Smooth muscle cell (in vitro differentiated cells): ENCODE results near the gene MMP15. TPM values are rescaled to one million over a fixed set of nuclear protein-coding genes. Genes with fewer than 3 reads are reported as not detected.
"Not testable (repeated sequence)": the region's sequence is repeated elsewhere in the genome, so short reads cannot be mapped to it uniquely, and the experiment has no call there.

Experiments used
- DNase-seq: peaks from one replicate; lab custom pipeline; 2025; ENCODE audit not compliant: unreplicated experiment; lab: John Stamatoyannopoulos, UW
- H2AFZ ChIP-seq: fragments of 200-600 bp; sonication (generic); 2 replicates; pipeline ENCODE4 v1.6.0; 2016; ENCODE audit warnings: antibody characterized with exemption, low read depth, mild to moderate bottlenecking
- H3F3A ChIP-seq: fragments of 200-600 bp; sonication (generic); 2 replicates; pipeline ENCODE4 v1.6.0; 2017; ENCODE audit warnings: antibody characterized with exemption, low read depth
- H3K27ac ChIP-seq: fragments of 200-600 bp; sonication (generic); 2 replicates; pipeline ENCODE4 v1.5.1; 2016; ENCODE audit warnings: low read depth, mild to moderate bottlenecking
- H3K27me3 ChIP-seq: fragments of 200-600 bp; sonication (generic); 2 replicates; pipeline ENCODE4 v1.6.1; 2016; ENCODE audit warnings: low read depth, mild to moderate bottlenecking
- H3K36me3 ChIP-seq: fragments of 200-600 bp; sonication (generic); 2 replicates; pipeline ENCODE4 v1.5.1; 2016; ENCODE audit warnings: low read depth
- H3K4me1 ChIP-seq: fragments of 200-600 bp; sonication (generic); 2 replicates; pipeline ENCODE4 v1.5.1; 2016; ENCODE audit warnings: low read depth
- H3K4me2 ChIP-seq: fragments of 200-600 bp; sonication (generic); 2 replicates; pipeline ENCODE4 v1.6.0; 2016; ENCODE audit warnings: mild to moderate bottlenecking
- H3K4me3 ChIP-seq: fragments of 200-600 bp; sonication (generic); 2 replicates; pipeline ENCODE4 v1.5.1; 2016; ENCODE audit warnings: mild to moderate bottlenecking
- H3K79me2 ChIP-seq: fragments of 200-600 bp; sonication (generic); 2 replicates; pipeline ENCODE4 v1.6.0; 2016; ENCODE audit warnings: low read depth, mild to moderate bottlenecking
- H3K9ac ChIP-seq: fragments of 200-600 bp; sonication (generic); 2 replicates; pipeline ENCODE4 v1.6.0; 2016; ENCODE audit warnings: low read depth
- H3K9me3 ChIP-seq: fragments of 200-600 bp; sonication (generic); replicated peaks from 2 replicates; pipeline ENCODE4 v1.5.1; 2016; ENCODE audit warnings: low read depth
- H4K20me1 ChIP-seq: fragments of 200-600 bp; sonication (generic); 2 replicates; pipeline ENCODE4 v1.6.0; 2016; ENCODE audit warnings: low read depth
- WGBS: methylation state at CpG from one replicate; pipeline ENCODE4 v1.1.7; 2016; ENCODE audit warnings: low lambda C conversion rate; 5-methylcytosine and 5-hydroxymethylcytosine counted together
- polyA plus RNA-seq: library from polyadenylated mRNA; unstranded; fragments of >200 nt; fragmentation: Nextera tagmentation; extraction: Ambion mirVana; gene quantifications from 2 replicates; pipeline ENCODE4 v1.2.1, GENCODE V29; 2016
- total RNA-seq: library from RNA; depleted of rRNA; stranded (reverse); fragments of >200 nt; gene quantifications from 2 replicates; pipeline ENCODE4 v1.2.3, GENCODE V29; 2014
- TF ChIP-seq, protein P1 (sequence below): fragments of 200-600 bp; sonication (generic); IDR thresholded peaks from 2 replicates; pipeline ENCODE4 v1.5.1; 2017; ENCODE audit warnings: borderline replicate concordance, mild to moderate bottlenecking, antibody characterized with exemption; ENCODE audit not compliant: insufficient read depth, poor library complexity, severe bottlenecking

MMP15 gene
- total and polyA plus RNA-seq, 2 experiments from 2014 or later, result 2.3 to 5.2 TPM

DNA sequence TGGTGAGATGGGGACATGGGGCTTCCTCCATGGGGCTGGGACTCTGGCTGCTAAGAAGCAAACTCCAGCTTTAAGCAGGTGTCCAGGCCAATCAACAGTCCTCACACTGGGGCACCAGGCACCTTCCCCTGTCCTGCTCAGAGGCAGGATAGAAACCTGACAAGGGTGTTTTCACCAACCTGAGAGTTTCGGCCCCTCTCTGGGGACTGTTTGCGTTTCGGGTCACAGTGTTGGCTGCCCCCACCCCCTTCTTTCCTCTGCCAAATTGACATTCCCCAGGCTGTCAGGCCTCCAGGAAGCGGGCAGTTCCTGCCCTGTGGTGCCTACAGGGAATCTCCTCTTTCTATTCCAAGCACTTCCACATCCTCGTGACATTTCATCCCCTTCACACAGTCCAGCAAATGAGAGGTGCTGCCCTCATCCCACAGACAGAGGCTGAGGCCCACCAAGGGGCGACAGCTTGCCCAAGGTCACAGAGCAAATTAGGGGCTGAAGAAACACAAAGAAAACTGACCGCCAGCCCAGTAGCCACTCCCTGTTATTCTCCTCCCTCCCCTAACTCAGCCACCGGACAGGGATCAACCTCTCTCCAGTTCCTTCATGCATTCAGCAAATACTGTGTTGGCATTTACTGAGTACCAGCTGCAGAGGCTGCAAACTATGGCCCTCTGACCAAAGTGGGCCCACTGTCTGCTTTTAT, 38.0 kb downstream of the MMP15 start:
- Histone ChIP-seq H3K4me2 (no peak overlapping the region), H3K79me2 (no peaks in the 10 kb centered on the region), H3F3A (no peaks in the 10 kb centered on the region), H3K27me3 (no peaks in the 10 kb centered on the region), H3K36me3 (no peaks in the 10 kb centered on the region), H2AFZ (no peak overlapping the region), H3K27ac (no peak overlapping the region), H3K4me1 (no peaks in the 10 kb centered on the region), H3K9ac (no peak overlapping the region), H4K20me1 (no peaks in the 10 kb centered on the region), H3K4me3 (no peak overlapping the region), H3K9me3 (no peaks in the 10 kb centered on the region)
- DNase-seq, result no peak
- TF ChIP-seq, protein P1, sequence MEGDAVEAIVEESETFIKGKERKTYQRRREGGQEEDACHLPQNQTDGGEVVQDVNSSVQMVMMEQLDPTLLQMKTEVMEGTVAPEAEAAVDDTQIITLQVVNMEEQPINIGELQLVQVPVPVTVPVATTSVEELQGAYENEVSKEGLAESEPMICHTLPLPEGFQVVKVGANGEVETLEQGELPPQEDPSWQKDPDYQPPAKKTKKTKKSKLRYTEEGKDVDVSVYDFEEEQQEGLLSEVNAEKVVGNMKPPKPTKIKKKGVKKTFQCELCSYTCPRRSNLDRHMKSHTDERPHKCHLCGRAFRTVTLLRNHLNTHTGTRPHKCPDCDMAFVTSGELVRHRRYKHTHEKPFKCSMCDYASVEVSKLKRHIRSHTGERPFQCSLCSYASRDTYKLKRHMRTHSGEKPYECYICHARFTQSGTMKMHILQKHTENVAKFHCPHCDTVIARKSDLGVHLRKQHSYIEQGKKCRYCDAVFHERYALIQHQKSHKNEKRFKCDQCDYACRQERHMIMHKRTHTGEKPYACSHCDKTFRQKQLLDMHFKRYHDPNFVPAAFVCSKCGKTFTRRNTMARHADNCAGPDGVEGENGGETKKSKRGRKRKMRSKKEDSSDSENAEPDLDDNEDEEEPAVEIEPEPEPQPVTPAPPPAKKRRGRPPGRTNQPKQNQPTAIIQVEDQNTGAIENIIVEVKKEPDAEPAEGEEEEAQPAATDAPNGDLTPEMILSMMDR, result no peak
- 64% methylated on average over 8 of the region's 8 CpGs for WGBS

DNA sequence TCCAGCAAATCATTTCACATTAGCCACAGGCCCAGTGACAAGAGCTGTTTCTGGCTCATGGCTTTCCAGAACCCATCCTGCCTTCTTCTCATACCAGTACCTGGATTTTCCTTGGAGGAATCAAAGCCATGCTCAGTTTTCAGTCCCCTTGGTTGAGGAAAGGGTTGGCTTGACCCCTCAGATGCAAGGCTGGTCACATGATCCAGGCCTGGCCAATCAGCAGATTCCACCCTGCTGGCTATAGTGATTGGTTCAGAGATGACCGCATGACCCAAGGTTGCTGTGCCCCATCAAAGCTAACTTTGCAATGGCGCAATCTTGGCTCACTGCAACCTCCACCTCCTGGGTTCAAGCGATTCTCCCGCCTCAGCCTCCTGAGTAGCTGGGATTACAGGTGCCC, 45.0 kb downstream of the MMP15 start:
- H2AFZ ChIP-seq, result no peak overlapping the region
- H3K9ac ChIP-seq, result no peak overlapping the region
- no peak overlapping the region for H3K27ac ChIP-seq
- TF ChIP-seq, protein P1, result no peak
- H3F3A ChIP-seq, result no peaks in the 10 kb centered on the region
- no peaks in the 10 kb centered on the region for H3K9me3 ChIP-seq
- no peaks in the 10 kb centered on the region for H4K20me1 ChIP-seq
- no peaks in the 10 kb centered on the region for H3K36me3 ChIP-seq
- no peaks in the 10 kb centered on the region for H3K4me1 ChIP-seq
- H3K79me2 ChIP-seq, result no peaks in the 10 kb centered on the region
- WGBS, result 96% methylated on average over 4 of the region's 4 CpGs
- DNase-seq, result no peak
- H3K4me3 ChIP-seq, result no peak overlapping the region
- H3K27me3 ChIP-seq, result no peaks in the 10 kb centered on the region
- H3K4me2 ChIP-seq, result no peak overlapping the region

DNA sequence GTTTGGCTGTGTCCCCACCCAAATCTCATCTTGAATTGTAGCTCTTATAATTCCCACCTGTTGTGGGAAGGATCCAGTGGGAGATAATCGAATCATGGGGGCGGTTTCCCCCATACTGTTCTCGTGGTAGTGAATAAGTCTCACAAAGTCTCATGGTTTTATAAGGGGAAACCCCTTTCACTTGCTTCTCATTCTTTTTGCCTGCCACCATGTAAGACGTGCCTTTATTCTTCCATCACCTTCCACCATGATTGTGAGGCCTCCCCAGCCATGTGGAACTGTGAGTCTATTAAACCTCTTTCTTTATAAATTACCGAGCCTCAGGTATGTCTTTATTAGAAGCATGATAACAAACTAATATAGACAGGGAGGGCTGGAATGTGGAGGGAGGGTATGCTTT, 46.6 kb downstream of the MMP15 start:
- H4K20me1 ChIP-seq, H3K4me1 ChIP-seq, H3K36me3 ChIP-seq, H2AFZ ChIP-seq, DNase-seq, H3K9me3 ChIP-seq, H3K27ac ChIP-seq, H3K9ac ChIP-seq, H3F3A ChIP-seq, H3K27me3 ChIP-seq, H3K4me2 ChIP-seq, H3K79me2 ChIP-seq, H3K4me3 ChIP-seq: not testable (repeated sequence)
- 94% methylated on average over 5 of the region's 5 CpGs for WGBS

DNA sequence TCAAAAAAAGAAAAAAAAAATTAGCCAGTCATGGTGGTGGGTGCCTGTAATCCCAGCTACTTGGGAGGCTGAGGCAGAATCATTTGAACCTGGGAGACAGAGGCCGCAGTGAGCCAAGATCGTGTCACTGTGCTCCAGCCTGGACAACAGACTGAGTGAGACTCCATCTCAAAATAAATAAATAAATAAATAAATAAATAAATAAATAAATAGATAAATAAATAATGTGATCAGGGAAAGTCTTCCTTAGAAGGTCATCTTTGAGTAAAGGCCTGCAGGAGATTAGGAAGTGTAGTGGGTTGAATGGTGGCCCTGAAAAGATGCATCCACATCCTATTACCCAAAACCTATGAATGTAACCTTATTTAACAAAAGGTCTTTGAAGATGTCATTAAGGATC, 47.5 kb downstream of the MMP15 start:
- not testable (repeated sequence) for H3K9ac ChIP-seq, H3K4me2 ChIP-seq, H3K79me2 ChIP-seq, H3K27ac ChIP-seq, DNase-seq, H3F3A ChIP-seq, H4K20me1 ChIP-seq, H3K27me3 ChIP-seq, H3K9me3 ChIP-seq, H3K4me1 ChIP-seq, H3K4me3 ChIP-seq, H3K36me3 ChIP-seq, H2AFZ ChIP-seq
- whole genome bisulfite sequencing, result 98% methylated on average over 2 of the region's 2 CpGs

DNA sequence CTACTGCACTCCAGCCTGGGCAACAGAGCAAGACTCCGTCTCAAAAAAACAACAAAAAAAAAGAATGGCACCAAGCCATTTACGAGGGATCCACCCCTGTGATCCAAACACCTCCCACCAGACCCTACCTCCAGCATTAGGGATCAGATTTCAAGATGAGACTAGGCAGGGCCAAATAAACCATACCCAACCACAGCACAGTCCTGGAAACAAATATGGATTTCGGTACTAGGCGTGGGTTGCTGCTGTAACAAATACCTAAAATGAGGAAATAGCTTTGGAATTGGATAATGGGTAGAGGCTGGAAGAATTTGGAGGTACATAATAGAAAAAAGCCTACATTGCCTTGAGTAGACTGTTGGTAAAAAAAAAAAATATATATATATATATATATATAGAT, 49.1 kb downstream of the MMP15 start:
- Histone ChIP-seq H3K4me2 (no peak overlapping the region), H4K20me1 (no peaks in the 10 kb centered on the region), H3K79me2 (no peaks in the 10 kb centered on the region), H3K4me3 (no peak overlapping the region), H3K27me3 (no peaks in the 10 kb centered on the region), H3K9ac (no peak overlapping the region), H3K9me3 (no peaks in the 10 kb centered on the region), H3F3A (no peaks in the 10 kb centered on the region), H3K27ac (no peak overlapping the region), H2AFZ (no peak overlapping the region), H3K4me1 (no peaks in the 10 kb centered on the region), H3K36me3 (no peaks in the 10 kb centered on the region)
- no peak for DNase-seq
- WGBS, result 82% methylated on average over 4 of the region's 4 CpGs
- TF ChIP-seq, protein P1, result no peak
